ENCODE data around the gene HS3ST3A1. TPM values are rescaled to one million over a fixed set of nuclear protein-coding genes. Genes with fewer than 3 reads are reported as not detected.

HS3ST3A1 gene
- total and polyA plus RNA-seq, 2 of the 8 experiments (the other 6 are each of a cell fraction or from before 2014, with no cell fraction given), result 5.4 to 5.7 TPM

GRCh38 chr17:13616031-13616430 lies 14.3 kb upstream of the HS3ST3A1 start (continued):
- TF ChIP-seq CHD7 (IDR thresholded peaks at IDR 0.05; ENCODE audit: insufficient replicate concordance, low read length) (no peak), CTCF (IDR thresholded peaks at IDR 0.05; ENCODE audit: control extremely low read depth in 1 of 3, insufficient read depth in 1 of 3, low read depth in 1 of 3, low read length in 3 of 3) (no peak), SRF (IDR thresholded peaks at IDR 0.05; ENCODE audit: low read depth, low read length) (no peak), SIRT6 (IDR thresholded peaks at IDR 0.05; ENCODE audit: low read length) (no peak), SP4 (IDR thresholded peaks at IDR 0.05; ENCODE audit: low read length) (no peak), PHF8 (conservative IDR thresholded peaks at IDR 0.05; ENCODE audit: low read depth, low read length) (no peak), BRCA1 (IDR thresholded peaks at IDR 0.05; ENCODE audit: low read depth, low read length) (no peak), RBBP5 (IDR thresholded peaks at IDR 0.05; ENCODE audit: borderline replicate concordance, low read depth, low read length) (no peak), KDM4A (IDR thresholded peaks at IDR 0.05; ENCODE audit: low read depth, low read length, severe bottlenecking) (no peak)
